CD4-positive, alpha-beta T cell treated with Interleukin-6 at 100 ng/mL for 8 hours (primary cell): Measurements from ENCODE around the gene ASRGL1.
A peak's percentile ranks its signal among the peaks of the same experiment; 100 is the strongest.
"Not testable (repeated sequence)": the region's sequence is repeated elsewhere in the genome, so short reads cannot be mapped to it uniquely, and the experiment has no call there.

Source experiments
- DNase-seq: peaks from one replicate; pipeline ENCODE4 v3.0.0-alpha.2; 2020; ENCODE audit warnings: mixed read lengths, low spot score

The ASRGL1 gene

GRCh38 chr11:62352355-62353336, 15.4 kb downstream of the ASRGL1 start:
- DNase-seq, result no peak

GRCh38 chr11:62353841-62354240, 16.6 kb downstream of the ASRGL1 start:
- no peak for DNase-seq

GRCh38 chr11:62358273-62358672, 21.0 kb downstream of the ASRGL1 start:
- DNase-seq, result no peak

GRCh38 chr11:62359475-62359874, 22.2 kb downstream of the ASRGL1 start:
- no peak for DNase-seq

GRCh38 chr11:62360685-62361084, 23.4 kb downstream of the ASRGL1 start:
- no peak for DNase-seq

- not testable (repeated sequence) for DNase-seq
These were observed 31.7 kb downstream of the ASRGL1 start for GRCh38 chr11:62368861-62369477.

- peak; percentile 30 for DNase-seq
These were observed 33.6 kb downstream of the ASRGL1 start for GRCh38 chr11:62370743-62371440.

- DNase-seq, result no peak
These were observed 35.6 kb downstream of the ASRGL1 start for GRCh38 chr11:62372871-62373270.

GRCh38 chr11:62373464-62374119, 36.3 kb downstream of the ASRGL1 start:
- no peak for DNase-seq

GRCh38 chr11:62374801-62375200, 37.6 kb downstream of the ASRGL1 start:
- no peak for DNase-seq

GRCh38 chr11:62378459-62379063, 41.3 kb downstream of the ASRGL1 start:
- peak; percentile 29 for DNase-seq

GRCh38 chr11:62379586-62379985, 42.3 kb downstream of the ASRGL1 start:
- not testable (repeated sequence) for DNase-seq

GRCh38 chr11:62380821-62381245, 43.6 kb downstream of the ASRGL1 start:
- peak; percentile 69 for DNase-seq

GRCh38 chr11:62383822-62384221, 46.6 kb downstream of the ASRGL1 start:
- no peak for DNase-seq

GRCh38 chr11:62386083-62386482, 48.8 kb downstream of the ASRGL1 start:
- not testable (repeated sequence) for DNase-seq

- DNase-seq, result no peak
These were observed 50.1 kb downstream of the ASRGL1 start for GRCh38 chr11:62387381-62387780.

GRCh38 chr11:62388999-62389398, 51.8 kb downstream of the ASRGL1 start:
- no peak for DNase-seq

- no peak for DNase-seq
These were observed 53.0 kb downstream of the ASRGL1 start for GRCh38 chr11:62390237-62390636.

GRCh38 chr11:62390722-62391121, 53.5 kb downstream of the ASRGL1 start:
- DNase-seq, result no peak

- no peak for DNase-seq
These were observed 54.6 kb downstream of the ASRGL1 start for GRCh38 chr11:62391642-62392425.

GRCh38 chr11:62392506-62392905, 55.3 kb downstream of the ASRGL1 start:
- DNase-seq, result no peak
